OCI-LY1 (cell line): ENCODE results near the gene ODF2L.

Experiments used
- H2AFZ ChIP-seq: fragments of 200-600 bp; sonication (generic), shearing (Covaris generic); 2 replicates; pipeline ENCODE4 v1.6.0; 2014; ENCODE audit warnings: antibody characterized with exemption, mild to moderate bottlenecking, low read length
- H3F3A ChIP-seq: fragments of 200-600 bp; sonication (generic), shearing (Covaris generic); 2 replicates; pipeline ENCODE4 v1.6.0; 2014; ENCODE audit warnings: mild to moderate bottlenecking, antibody characterized with exemption, low read length, moderate library complexity; ENCODE audit not compliant: insufficient read depth
- H3K27ac ChIP-seq: fragments of 200-600 bp; sonication (generic); 2 replicates; pipeline ENCODE4 v1.5.1; 2014; ENCODE audit warnings: low read length, mixed run types, mild to moderate bottlenecking, low read depth; ENCODE audit not compliant: poor library complexity, severe bottlenecking
- H3K27me3 ChIP-seq: fragments of 200-600 bp; sonication (generic); 2 replicates; pipeline ENCODE4 v1.6.0; 2014; ENCODE audit warnings: antibody characterized with exemption, mild to moderate bottlenecking, low read length, moderate library complexity; ENCODE audit not compliant: insufficient read depth
- H3K36me3 ChIP-seq: fragments of 200-600 bp; sonication (generic); 2 replicates; pipeline ENCODE4 v1.6.1; 2014; ENCODE audit warnings: mild to moderate bottlenecking, antibody characterized with exemption, low read length, moderate library complexity, mixed read lengths; ENCODE audit not compliant: insufficient read depth
- H3K4me1 ChIP-seq: fragments of 200-600 bp; sonication (generic); 2 replicates; pipeline ENCODE4 v1.5.1; 2014; ENCODE audit warnings: mild to moderate bottlenecking, low read length, moderate library complexity; ENCODE audit not compliant: insufficient read depth, severe bottlenecking
- H3K4me2 ChIP-seq: fragments of 200-600 bp; sonication (generic), shearing (Covaris generic); 2 replicates; pipeline ENCODE4 v1.6.1; 2014; ENCODE audit warnings: low read length
- H3K4me3 ChIP-seq: fragments of 200-600 bp; sonication (generic); 2 replicates; pipeline ENCODE4 v1.5.1; 2014; ENCODE audit warnings: low read length, low read depth, mild to moderate bottlenecking, mixed read lengths; ENCODE audit not compliant: poor library complexity, severe bottlenecking
- H3K79me2 ChIP-seq: fragments of 200-600 bp; shearing (Covaris generic); 2 replicates; pipeline ENCODE4 v1.6.1; 2016; ENCODE audit warnings: mixed run types, low read length, mixed read lengths; ENCODE audit not compliant: insufficient read depth
- H3K9ac ChIP-seq: fragments of 200-600 bp; sonication (generic), shearing (Covaris generic); 2 replicates; pipeline ENCODE4 v1.6.1; 2014; ENCODE audit warnings: mild to moderate bottlenecking, low read length, mixed read lengths
- H3K9me2 ChIP-seq: fragments of 200-600 bp; sonication (generic), shearing (Covaris generic); 2 replicates; pipeline ENCODE4 v1.6.1; 2014; ENCODE audit warnings: low read depth, mild to moderate bottlenecking, low read length, mixed read lengths
- H3K9me3 ChIP-seq: fragments of 200-600 bp; shearing (Covaris generic); 2 replicates; pipeline ENCODE4 v1.6.1; 2014; ENCODE audit warnings: low read length, mixed read lengths
- H4K20me1 ChIP-seq: fragments of 200-600 bp; sonication (generic), shearing (Covaris generic); 2 replicates; pipeline ENCODE4 v1.6.0; 2016; ENCODE audit warnings: mild to moderate bottlenecking, low read length; ENCODE audit not compliant: insufficient read depth
- CTCF ChIP-seq: fragments of 200-600 bp; sonication (generic), shearing (Covaris generic); IDR thresholded peaks from 2 replicates; pipeline ENCODE4 v1.5.1; 2017; ENCODE audit warnings: mild to moderate bottlenecking, antibody characterized with exemption, low read length, moderate library complexity, mixed read lengths
- EZH2 ChIP-seq: fragments of 200-600 bp; sonication (generic), shearing (Covaris generic); IDR thresholded peaks from 2 replicates; pipeline ENCODE4 v1.8.0; 2017; ENCODE audit warnings: borderline replicate concordance, mixed run types, mild to moderate bottlenecking, antibody characterized with exemption, low read length, moderate library complexity, mixed read lengths

Gene ODF2L

GRCh38 chr1:86387916-86388627, 8.1 kb downstream of the ODF2L start:
- H3K9me3 ChIP-seq, result no peaks in the 10 kb centered on the region
- H3K79me2 ChIP-seq, result no peaks in the 10 kb centered on the region
- no peak overlapping the region for H3K4me3 ChIP-seq
- no peak overlapping the region for H2AFZ ChIP-seq
- H3K4me1 ChIP-seq, result no peaks in the 10 kb centered on the region
- no peak overlapping the region for H3K4me2 ChIP-seq
- H3K36me3 ChIP-seq, result no peaks in the 10 kb centered on the region
- no peak overlapping the region for H3K27ac ChIP-seq
- no peaks in the 10 kb centered on the region for H3K9me2 ChIP-seq
- H4K20me1 ChIP-seq, result no peaks in the 10 kb centered on the region
- H3K9ac ChIP-seq, result no peak overlapping the region
- no peaks in the 10 kb centered on the region for H3F3A ChIP-seq
- H3K27me3 ChIP-seq, result no peaks in the 10 kb centered on the region
- TF ChIP-seq EZH2, result no peak
- no peak for TF ChIP-seq CTCF

- no peak overlapping the region for H3K4me2 ChIP-seq
- TF ChIP-seq EZH2, result no peak
- TF ChIP-seq CTCF, result no peak
These were observed 13.2 kb downstream of the ODF2L start for GRCh38 chr1:86382878-86383277.

GRCh38 chr1:86381223-86381622, 14.9 kb downstream of the ODF2L start:
- H3K79me2 ChIP-seq, result no peaks in the 10 kb centered on the region
- H3K4me2 ChIP-seq, result no peak overlapping the region
- no peak overlapping the region for H2AFZ ChIP-seq
- H3K4me3 ChIP-seq, result no peak overlapping the region
- no peak overlapping the region for H3K9ac ChIP-seq
- TF ChIP-seq CTCF, result no peak
- no peak for TF ChIP-seq EZH2
- H3K4me1 ChIP-seq, result no peaks in the 10 kb centered on the region
- H3F3A ChIP-seq, result no peaks in the 10 kb centered on the region
- H3K27me3 ChIP-seq, result no peaks in the 10 kb centered on the region
- no peaks in the 10 kb centered on the region for H3K36me3 ChIP-seq
- H3K27ac ChIP-seq, result no peak overlapping the region
- no peaks in the 10 kb centered on the region for H3K9me2 ChIP-seq
- peaks cover 11% of the 10 kb centered on the region; the same call in 1 of the 2 replicates for H3K9me3 ChIP-seq
- no peaks in the 10 kb centered on the region for H4K20me1 ChIP-seq

More at GRCh38 chr1:86382878-86383277, 13.2 kb downstream of the ODF2L start:
- Histone ChIP-seq H3K79me2 (no peaks in the 10 kb centered on the region), H3K4me1 (no peaks in the 10 kb centered on the region), H3K27me3 (no peaks in the 10 kb centered on the region), H3K36me3 (no peaks in the 10 kb centered on the region), H3K9me2 (no peaks in the 10 kb centered on the region), H3K27ac (no peak overlapping the region), H3K9me3 (no peaks in the 10 kb centered on the region), H3F3A (no peaks in the 10 kb centered on the region), H2AFZ (no peak overlapping the region), H3K4me3 (no peak overlapping the region), H4K20me1 (no peaks in the 10 kb centered on the region), H3K9ac (no peak overlapping the region)
